ENCODE results near the gene ATP8A2.

ATP8A2 gene

DNA sequence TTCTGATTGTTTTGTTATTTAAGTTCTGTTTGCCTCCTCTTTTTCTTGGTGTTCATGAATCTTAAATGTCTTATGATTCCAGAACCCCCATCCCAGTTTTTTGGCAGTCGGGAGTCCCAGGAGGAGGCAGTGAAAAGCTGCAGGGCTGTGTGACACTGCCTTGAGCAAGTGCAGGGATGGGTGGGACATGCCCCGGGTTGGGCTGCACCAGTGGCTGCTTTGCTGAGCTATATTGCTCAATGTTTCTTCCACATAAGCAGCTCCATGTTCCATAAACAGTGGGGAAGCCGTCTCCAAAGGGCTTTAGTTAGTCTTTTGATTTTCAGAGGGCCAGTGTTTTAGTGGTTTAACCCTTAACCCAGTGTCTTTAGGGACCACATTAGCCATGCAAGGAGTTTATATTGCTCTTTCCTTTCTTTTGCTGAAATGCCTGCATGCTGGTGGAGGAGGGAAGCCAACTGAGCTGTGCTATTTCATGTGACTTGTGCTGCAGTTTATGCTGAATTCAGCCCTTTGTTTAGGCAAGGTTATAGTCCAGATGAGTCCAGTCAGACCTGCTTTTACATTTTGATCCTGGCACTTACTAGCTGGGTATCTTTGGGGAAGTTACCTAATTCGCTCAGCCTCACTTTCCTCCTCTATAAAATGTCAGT lies 13.1 kb downstream of the ATP8A2 start:
- DNase-seq (ENCODE audit: low read depth) = no peak

DNA sequence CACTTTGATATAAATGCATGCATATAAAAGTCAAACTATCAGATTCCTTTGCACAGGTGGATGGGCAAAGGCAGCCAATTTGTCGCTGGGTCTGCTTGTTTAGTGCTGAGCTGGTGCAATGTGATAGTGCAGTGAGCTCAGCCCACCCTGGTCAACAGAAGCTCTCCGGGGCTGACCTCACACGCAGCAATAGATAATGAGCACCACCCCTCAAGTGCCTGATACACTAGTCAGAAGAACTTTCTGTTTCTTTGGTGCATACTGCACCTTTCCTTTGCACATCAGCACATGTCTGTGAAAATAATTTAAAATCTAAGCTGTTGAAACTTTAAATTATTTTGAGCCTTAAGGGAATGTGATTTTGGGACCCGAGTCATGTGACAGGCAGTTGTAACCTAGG lies 20.2 kb downstream of the ATP8A2 start:
- no peak for DNase-seq (ENCODE audit: low read depth)

DNA sequence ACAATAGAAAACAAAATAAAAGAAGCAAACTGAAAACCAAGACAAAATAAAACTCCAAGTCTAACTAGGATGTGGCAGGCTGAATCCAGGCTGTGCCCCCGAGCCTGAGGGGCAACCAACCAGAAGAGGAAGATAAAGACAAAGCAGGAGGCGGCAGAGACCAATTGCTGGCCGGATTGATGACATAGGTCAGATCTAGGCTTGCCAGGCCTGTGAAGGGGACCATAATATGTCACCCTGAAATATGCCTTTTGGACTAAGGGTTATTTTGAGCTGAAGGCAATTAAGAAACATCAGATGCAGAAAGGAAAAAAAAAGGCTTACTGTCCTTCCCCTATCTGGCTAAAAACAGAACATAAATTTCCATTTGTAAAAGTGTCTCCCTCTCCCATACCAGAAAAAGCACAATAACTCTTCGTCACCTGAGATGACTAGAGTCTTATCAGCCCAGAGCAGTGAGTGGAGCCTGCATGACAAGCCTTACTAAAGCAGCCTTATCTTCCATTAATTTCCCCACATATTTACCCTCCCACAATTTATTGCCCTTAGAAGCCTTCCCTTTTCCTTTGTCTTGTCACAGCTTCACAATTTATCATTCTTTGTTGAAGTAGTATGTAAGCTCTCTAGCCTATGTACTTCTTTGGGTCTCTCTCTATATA lies 22.8 kb downstream of the ATP8A2 start:
- DNase-seq (ENCODE audit: low read depth) = no peak

DNA sequence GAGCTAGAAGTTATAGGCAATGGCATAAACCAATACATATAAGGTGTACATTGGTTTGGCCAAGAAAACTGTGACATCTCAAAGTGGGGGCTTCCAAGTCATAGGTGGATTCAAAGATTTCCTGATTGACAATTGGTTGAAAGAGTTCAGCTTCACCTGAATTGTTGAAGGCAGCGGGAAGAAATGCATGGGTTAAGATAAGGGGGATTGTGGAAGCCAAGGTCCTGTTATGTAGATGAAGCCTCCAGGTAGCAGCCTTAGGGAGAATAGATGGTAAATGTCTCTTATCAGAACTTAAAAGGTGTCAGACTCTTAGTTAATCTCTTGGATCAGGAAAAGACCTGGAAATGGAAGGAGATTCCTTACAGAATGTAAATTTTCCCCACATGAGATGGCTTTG lies 26.0 kb downstream of the ATP8A2 start:
- no peak for DNase-seq (ENCODE audit: low read depth)

DNA sequence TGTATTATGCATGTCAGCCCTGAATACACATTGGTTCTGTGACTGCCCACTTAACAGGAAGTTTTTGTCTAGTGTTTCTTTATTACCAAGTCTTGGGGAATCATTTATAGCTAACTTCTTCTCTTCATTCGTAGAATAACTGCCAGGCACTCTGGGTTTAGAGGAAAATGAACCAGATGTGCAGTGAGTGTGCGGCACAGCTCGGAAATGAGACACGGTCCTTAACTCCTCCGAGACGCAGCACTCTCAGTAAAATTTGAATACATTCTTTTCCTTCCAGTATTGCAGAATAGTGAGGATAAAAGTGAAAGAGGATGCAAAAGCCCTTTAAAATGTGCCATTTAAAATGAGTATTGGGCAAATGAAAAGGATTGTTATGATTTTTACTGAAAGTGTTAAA lies 29.2 kb downstream of the ATP8A2 start:
- no peak for DNase-seq (ENCODE audit: low read depth)

DNA sequence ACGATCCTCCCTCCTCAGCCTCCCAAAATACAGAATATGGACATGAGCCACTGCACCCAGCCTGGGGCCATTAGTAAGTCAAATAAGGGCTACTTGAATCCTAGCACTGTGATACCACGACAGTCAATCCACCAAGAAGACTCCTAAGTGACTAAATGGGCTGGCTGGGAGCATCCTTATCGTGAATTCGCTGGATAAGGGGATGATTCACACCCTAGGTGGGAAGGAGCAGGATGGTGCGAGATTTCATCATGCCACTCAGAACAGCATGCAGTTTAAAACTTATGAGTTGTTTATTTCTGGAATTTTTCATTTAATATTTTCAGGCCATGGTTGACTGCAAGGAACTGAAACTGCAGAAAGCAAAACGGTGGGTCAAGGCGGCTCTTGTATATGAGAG lies 30.2 kb downstream of the ATP8A2 start:
- DNase-seq (ENCODE audit: low read depth) = no peak

DNA sequence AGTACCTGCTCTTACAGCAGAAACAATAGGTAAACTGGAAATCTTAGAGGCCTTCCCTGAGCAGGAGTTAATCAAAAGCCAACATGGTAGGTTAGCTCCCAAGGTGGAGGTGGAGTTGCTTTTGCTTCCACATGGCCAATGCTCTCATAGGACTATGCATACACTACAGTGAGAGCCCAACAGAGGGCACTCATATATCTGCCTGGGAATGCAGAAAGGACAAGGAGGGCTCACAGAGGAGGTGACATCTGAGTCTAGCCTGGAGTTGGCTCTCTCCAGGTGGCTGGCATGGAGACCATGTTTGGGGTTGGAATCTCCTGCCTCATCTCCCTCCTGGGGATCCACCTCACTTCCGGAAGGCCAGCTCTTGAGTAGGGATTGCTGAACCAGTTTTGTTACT lies 34.6 kb downstream of the ATP8A2 start:
- DNase-seq (ENCODE audit: low read depth) = no peak

DNA sequence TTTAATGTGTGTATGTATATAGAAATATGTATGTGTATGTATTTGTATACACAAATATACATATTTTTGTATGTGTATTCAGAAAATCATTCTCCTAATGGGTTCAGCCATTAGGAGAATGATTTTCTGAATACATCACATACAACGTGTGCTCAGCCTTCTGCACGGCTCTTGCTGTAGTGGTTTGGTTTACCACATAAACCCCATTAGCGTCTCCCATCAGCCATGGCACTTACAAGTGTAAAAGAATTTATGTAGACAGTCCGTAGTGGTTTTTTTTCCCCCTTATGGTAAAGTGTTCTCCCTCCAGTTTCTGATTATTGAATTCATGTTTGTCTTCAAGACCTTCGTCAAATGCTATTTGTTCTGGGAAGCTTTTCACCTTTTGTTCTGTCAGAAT lies 38.2 kb downstream of the ATP8A2 start:
- DNase-seq (ENCODE audit: low read depth) = no peak

DNA sequence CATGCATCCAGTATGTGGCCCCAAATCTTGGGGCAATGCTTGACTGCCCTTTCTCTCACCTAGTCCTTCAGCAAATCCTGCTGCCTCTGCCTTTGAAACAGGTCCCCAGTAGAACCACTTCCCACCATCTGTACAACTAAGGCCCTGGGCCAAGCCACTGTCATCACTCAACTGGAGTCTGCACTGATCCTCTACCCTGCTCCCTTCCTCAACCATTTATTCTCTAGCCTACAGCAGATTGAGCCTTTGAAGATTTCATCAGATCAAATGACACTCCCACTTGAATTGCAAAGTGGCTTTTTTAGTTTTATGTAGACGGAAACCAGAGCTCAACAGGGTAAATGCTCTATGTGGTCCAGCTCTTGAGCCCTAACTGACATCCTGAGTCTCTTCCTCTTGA lies 43.5 kb downstream of the ATP8A2 start:
- no peak for DNase-seq (ENCODE audit: low read depth)

DNA sequence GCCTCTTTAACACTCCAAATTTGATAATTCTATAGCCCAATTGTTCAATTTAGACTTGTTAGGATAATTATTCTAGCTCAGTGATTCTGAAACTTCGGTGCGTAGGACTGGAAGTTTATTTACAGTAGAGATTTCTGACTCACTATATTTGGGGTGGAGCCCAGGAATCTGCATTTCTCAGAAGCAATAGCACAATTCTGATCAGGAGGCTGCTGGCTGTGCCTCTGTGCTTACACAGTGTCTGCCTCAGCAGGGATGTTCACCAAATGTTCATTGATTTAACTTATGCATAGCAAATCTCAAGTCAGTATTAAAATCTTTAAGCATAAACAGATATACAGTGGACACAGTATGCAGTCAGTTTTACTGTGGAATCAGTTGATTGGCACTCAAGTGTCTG lies 45.8 kb downstream of the ATP8A2 start:
- DNase-seq (ENCODE audit: low read depth) = no peak

DNA sequence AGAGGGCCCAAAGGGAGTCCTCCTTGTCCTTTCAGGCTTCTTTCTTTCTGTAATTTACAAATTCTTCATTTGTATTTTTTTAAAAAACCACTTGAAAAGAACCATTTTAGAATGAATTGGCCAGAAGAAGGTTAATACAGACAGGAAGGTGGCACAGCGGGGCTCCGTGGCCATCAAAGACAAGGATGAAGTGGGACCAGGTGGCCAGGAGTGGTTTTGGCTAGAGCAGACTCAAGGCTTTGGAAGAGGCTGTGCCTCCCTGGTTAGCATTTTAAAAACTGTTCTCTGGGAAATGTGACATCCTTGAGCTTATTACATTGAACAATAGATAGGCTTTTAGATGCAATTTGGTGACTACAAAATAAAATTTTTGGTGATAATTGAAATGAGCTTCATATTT lies 48.4 kb downstream of the ATP8A2 start:
- DNase-seq (ENCODE audit: low read depth) = no peak

DNA sequence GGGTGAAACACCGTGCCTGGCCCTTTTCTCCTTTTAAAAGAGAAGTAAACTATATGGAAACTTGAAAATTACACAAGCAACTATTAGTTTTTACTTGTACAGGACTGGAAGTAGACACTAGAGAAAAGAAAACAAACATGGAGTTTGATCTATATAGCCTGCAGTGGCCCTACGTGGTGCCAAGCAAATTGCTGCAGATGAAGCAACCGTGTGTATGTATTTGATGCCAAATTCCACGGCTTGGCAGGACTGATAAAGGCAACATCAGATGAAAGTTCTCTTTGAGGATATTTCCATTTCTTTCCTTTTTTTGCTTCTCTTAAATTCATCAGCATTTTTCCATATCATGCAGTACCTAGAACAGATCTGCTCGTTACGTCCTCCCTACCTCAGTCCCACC lies 49.8 kb downstream of the ATP8A2 start:
- no peak for DNase-seq (ENCODE audit: low read depth)

DNA sequence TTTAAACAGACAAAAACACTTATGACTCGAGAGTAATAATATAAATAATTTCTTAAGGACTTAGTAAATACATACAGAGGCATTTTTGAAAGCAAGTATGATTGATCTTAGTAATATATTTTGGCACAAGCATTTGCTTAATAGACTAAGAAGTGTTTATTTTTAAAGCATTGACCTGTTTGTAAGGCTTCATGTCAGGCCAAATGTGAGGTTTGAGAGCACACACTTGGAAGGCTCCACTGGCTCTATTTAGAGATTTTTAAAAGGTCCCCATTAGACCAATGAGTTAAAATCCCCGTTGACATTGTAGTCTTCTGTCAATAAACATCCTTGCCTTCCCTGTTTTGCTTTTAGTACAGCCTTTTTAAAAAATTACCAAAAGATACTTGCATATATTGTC lies 50.4 kb downstream of the ATP8A2 start:
- no peak for DNase-seq (ENCODE audit: low read depth)

DNA sequence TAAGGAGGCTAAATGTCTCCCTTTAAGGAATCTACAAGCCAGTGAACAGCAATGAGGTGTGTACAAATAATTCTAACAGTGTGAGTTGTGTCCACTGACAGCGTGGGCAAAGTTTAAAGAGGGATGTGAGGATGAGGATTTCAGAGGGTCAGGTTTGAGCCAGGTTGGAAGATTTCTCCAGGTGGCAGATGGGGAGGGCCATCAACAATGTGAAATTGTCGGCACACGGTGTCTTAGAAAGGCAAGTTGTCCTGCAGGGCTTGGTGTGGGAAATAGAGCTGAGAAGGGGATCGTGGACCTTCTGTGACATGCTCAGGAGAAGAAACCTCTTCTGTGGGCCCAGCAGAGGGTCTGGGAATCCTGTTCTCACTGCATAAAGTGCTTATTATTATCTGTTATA lies 52.1 kb downstream of the ATP8A2 start:
- DNase-seq (ENCODE audit: low read depth) = no peak

DNA sequence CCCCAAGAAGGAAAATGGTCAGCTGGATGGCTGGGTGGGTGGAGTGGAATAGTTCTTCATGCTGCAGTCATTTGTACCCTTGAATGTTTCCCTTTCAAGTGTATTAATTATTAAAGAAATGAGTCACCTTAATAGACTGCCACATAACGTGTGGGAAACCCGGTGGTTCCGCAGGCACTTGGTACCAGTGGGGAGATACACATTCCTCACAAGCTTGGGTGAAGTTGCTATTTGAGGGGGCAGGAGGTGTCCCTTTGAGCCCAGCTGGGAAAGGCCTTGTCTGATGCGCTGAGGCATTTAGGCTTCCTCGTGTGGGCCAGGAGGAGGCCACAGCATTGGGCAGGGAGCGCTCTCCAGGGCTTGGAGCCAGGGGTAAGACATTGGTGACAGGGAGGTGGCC lies 57.7 kb downstream of the ATP8A2 start:
- DNase-seq (ENCODE audit: low read depth) = no peak

DNA sequence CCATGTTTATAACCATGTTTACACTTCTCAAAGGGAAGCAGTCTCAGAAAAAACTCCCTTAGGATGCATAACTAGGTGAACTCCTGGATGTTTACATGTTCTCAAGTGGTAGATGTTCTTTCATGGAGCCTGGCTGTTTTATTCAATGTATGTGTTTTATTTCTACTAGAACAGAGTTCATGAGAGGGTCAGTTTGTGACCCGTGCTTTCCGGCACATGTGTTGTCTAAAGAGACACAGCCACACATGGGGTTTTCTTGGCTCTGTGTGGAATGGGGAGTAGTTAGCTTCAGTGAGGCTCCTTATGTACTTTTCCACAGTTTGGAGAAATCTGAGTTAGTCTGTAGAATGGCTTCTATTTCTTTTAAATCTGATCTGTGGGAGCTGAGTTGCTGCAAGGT lies 60.9 kb downstream of the ATP8A2 start:
- no peak for DNase-seq (ENCODE audit: low read depth)

DNA sequence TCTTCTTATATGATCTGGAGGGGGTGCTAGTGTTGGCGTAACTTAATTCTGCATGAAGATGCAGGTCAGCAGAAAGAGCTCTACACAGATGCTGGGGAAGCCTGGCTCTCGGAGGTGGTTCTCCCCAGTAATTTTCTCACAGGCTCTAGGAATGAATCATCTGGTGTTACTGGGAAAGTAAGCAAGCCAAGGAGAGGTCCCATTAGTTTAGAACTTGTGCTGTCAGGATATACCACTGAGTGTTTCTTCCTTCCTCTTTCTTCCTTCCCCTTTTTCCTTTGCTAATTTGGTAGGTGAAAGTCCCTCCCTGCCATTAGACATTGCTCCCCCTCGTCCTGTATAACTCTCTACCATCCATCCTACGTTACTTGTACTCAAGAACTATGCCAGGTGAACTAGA lies 68.3 kb downstream of the ATP8A2 start:
- no peak for DNase-seq (ENCODE audit: low read depth)

DNA sequence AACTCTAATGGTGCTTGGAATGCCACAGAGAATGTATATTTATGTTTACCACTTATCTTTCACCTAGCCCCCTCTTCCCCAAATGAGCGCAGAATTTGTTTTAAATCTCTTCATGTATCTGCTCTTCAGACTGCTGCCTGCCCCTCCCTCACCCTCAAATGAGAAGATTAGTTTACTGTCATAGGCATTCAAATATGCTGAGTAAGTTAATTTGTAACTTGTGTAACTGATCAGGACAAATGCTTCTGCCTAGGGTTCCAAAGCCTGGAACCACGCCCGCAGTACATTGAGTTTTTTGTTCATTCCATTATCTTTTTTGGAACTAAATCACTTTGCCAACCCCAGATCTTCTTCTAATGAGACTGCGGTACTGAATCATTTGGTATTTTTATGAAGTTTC lies 74.5 kb downstream of the ATP8A2 start:
- DNase-seq (ENCODE audit: low read depth) = no peak

DNA sequence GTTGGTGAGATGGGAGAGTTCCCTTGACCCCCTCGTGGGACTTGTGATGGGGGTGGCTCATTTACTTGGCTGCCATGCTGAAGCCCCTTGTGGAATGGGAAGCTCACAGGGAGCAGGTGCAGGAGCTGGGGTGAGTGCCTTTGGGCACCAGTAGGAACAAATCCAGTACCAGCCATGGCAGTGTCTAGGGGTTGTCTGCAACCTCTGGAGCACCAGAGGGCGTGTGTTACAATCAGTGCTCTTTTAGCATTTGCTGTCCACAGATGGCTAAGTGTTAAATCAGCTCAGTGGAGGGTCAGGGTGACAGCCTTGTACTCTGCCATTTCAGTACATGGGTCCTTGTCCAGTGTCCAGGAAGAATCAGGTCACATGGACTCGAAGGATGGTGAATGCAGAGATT lies 75.6 kb downstream of the ATP8A2 start:
- no peak for DNase-seq (ENCODE audit: low read depth)

DNA sequence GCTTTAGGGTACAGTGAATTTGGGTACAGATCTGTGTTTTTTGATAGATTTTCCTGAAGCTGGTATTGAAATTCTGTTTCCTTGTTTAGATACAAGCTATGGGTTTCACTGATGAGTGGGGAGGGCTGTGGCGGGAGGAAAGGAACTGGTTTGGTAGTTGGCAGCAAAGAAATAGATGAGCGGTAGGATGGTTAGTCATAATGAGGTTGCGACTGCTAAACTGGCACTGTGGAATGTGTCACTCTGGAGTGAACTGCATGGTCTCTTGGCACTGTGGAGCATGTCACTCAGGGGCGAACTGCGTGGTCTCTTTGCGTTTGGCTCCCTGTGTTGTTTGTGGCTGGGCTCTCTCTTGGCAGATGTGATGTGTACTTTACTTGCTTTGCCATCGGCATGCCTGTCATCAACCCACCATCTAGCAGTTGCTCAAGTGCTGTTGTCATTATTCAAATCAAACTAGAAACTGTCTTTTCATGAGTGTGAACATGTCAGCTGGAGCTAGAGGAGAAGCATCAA lies 82.1 kb downstream of the ATP8A2 start:
- DNase-seq (ENCODE audit: low read depth) = no peak

DNA sequence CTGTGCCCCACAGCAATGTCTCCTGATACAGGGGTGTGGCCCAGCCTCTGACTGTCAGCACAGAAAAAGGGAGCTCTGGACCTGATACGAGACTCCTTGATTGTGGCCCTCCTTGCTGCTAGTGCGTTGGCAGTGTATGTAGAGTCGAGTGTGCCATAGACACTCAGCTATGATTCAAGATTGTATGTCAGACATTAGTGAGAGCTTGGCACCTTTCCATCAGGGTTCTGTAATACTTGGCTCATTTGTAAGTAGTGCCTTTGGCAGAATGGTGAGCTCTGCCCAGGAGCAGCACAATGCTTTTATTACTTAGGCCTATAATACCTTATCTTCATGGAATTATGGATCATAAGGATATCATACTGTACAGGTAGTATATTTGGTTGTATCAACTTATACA lies 83.4 kb downstream of the ATP8A2 start:
- DNase-seq (ENCODE audit: low read depth) = no peak

DNA sequence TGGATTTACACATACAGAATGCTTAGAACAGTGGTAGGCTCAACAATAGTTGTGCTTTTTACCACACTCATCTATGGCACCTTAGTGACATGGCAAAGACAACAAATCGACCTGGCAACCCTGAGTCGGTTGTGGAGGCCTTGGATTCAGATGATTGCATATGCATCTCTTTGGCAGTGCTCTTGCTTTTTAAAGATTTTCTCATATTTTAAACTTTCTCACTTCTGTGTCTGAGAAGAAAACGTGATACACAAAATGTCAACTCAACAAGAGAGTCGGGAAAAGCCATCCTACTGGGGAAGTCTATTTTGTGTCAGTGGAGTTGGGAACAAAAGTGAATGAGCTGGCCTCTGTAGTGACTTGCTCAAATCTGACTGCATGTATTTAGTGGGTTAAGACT lies 85.8 kb downstream of the ATP8A2 start:
- no peak for DNase-seq (ENCODE audit: low read depth)

DNA sequence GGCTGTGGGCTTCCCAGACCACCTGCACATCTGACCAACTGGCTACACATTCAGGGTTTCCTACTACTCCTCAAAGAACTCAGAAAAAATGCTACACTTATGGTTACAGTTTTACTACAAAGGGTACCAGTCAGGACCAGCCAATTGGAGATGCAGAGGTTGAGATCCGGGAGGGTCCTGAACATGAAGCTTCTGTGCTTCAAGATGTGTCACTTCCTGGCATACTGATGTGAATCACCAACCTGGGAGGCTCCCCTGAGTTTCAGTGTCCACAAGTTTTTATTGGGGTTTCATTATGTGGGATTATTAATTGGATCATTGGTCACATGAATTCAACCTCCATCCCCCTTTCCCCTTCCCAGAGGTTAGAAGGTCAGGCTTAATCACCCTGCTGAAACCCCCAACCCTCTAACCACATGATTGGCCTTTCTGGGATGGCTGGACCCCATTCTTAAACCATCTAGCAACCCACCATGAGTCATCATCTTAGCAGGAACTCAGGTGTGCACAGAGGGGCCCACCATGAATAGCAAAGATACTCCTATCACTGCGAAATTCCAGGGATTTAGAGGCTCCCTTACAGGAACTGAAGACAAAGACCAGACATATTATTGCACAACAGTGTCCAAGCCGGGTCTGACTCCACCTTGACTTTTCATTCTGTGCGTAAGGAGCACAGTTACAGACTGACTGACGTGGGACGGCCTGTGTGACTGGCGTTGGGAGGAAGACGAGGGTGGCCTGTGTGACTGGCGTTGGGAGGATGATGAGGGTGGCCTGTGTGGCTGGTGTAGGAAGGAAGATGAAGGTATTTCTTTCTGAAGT lies 90.7 kb downstream of the ATP8A2 start:
- no peak for DNase-seq (ENCODE audit: low read depth)

All from activated T-cell treated with anti-CD3 and anti-CD28 coated beads for 48 hours (primary cell).